Femur (tissue), 1 donor: ENCODE results near the gene FBXW11.

Experiments used
- DNase-seq: peaks from one replicate; pipeline ENCODE4 v3.0.0-alpha.2; 2017

FBXW11 gene

GRCh38 chr5:171835066-171835465 is 171.4 kb downstream of the FBXW11 start:
- DNase-seq, result no peak

- no peak for DNase-seq
Observed at GRCh38 chr5:171834461-171834860, 172.0 kb downstream of the FBXW11 start.

GRCh38 chr5:171832775-171833174 is 173.7 kb downstream of the FBXW11 start:
- no peak for DNase-seq

- no peak for DNase-seq
Observed at GRCh38 chr5:171830686-171831085, 175.8 kb downstream of the FBXW11 start.

GRCh38 chr5:171827162-171827561 is 179.3 kb downstream of the FBXW11 start:
- DNase-seq, result no peak

GRCh38 chr5:171826132-171826531 is 180.3 kb downstream of the FBXW11 start:
- DNase-seq, result no peak

GRCh38 chr5:171825051-171825450 is 181.4 kb downstream of the FBXW11 start:
- no peak for DNase-seq

- DNase-seq, result no peak
Observed at GRCh38 chr5:171823269-171823668, 183.2 kb downstream of the FBXW11 start.

GRCh38 chr5:171821286-171821685 is 185.2 kb downstream of the FBXW11 start:
- DNase-seq, result no peak

GRCh38 chr5:171820561-171820960 is 185.9 kb downstream of the FBXW11 start:
- DNase-seq, result no peak

- DNase-seq, result no peak
Observed at GRCh38 chr5:171816666-171817065, 189.8 kb downstream of the FBXW11 start.

- DNase-seq, result no peak
Observed at GRCh38 chr5:171813813-171814490, 192.5 kb downstream of the FBXW11 start.

- no peak for DNase-seq
Observed at GRCh38 chr5:171813270-171813669, 193.2 kb downstream of the FBXW11 start.
